ENCODE measurements around the gene MED9.

DNA sequence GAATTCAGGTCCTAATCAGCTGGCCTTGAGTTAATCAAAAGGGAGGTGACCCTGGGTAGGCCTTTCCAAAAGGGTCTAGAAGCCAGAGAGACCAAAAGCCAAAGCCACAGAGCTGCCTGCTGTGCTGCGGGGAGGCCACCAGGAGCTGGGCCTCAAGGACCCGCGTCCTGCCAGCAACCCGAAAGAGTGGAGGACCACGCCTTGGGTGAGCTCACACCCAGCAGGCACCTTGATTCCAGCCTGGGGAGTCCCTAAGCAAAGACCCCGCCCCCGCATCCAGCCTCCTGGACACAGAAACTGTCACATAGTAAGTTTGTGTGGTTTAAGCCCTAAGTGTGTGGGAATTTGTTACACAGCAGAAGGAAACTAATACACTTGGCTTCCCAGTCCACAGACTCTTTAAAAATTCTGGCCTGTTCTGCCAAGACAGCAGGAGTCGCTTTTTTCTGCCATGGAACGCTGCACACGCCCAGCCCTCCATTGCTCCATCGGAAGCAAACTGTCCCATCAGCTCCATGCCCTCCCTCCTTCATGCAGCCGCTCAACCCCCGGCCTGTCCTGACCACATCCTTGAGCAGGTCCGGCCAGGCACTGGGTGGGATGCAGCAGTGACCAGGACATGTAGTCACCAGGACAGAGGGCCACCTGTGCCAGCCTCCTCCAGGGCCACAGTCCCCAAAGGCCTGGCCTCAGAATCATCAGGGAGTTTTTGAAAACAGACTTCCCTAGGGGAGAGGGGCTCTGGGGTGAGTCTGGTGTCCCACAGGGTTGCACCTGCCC, 40.3 kb downstream of the MED9 start:
- no peak for TF ChIP-seq EZH2 (IDR thresholded peaks at IDR 0.05; ENCODE audit: borderline replicate concordance, low read depth, low read length, poor library complexity, severe bottlenecking)
- TF ChIP-seq, protein P1, sequence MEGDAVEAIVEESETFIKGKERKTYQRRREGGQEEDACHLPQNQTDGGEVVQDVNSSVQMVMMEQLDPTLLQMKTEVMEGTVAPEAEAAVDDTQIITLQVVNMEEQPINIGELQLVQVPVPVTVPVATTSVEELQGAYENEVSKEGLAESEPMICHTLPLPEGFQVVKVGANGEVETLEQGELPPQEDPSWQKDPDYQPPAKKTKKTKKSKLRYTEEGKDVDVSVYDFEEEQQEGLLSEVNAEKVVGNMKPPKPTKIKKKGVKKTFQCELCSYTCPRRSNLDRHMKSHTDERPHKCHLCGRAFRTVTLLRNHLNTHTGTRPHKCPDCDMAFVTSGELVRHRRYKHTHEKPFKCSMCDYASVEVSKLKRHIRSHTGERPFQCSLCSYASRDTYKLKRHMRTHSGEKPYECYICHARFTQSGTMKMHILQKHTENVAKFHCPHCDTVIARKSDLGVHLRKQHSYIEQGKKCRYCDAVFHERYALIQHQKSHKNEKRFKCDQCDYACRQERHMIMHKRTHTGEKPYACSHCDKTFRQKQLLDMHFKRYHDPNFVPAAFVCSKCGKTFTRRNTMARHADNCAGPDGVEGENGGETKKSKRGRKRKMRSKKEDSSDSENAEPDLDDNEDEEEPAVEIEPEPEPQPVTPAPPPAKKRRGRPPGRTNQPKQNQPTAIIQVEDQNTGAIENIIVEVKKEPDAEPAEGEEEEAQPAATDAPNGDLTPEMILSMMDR (conservative IDR thresholded peaks at IDR 0.05; ENCODE audit: low read depth, low read length), result no peak
